GM13977 (cell line): ENCODE data around the gene ARFGAP1.

ENCODE experiments used
- DNase-seq: peaks from one replicate; pipeline ENCODE4 v3.0.0; 2012; ENCODE audit warnings: low spot score
- in situ Hi-C: fragments of 300-500 bp; cut with MboI; formaldehyde crosslinking; loops from one replicate; pipeline ENCODE4 v1.12.0; 2022; ENCODE audit warnings: low sequenced_read_pairs, low pct_unique_long_range_greater_than_20kb, mixed read lengths, inconsistent platforms; ENCODE audit not compliant: unreplicated experiment
- TF ChIP-seq, protein P1 (sequence below): IDR thresholded peaks from 2 replicates; pipeline ENCODE4 v1.5.1; 2012; ENCODE audit warnings: mild to moderate bottlenecking, control low read depth; ENCODE audit not compliant: insufficient read depth; ENCODE audit errors: extremely low read depth, missing control alignments

ARFGAP1 gene

DNA sequence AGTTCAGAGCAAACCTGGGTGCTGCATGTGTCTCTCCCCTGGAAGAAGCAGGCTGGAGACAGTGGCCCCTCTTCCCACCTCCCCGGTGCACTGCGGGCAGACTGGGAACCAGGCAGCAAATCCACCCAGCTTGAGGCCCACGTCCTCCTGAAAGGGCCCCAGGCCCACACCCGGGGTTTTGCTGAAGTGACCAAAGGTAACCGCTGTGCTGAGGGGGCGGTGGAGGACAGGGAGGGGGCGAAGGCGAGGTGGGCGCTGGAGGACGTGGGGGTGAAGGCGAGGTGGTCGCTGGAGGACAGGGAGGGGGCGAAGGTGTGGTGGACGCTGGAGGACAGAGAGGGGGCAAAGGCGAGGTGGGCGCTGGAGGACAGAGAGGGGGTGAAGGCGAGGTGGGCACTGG lies 38.7 kb upstream of the ARFGAP1 start:
- DNase-seq: no peak
- in situ Hi-C loops: loop anchor here (25.0 kb wide), 1 partner anchor 103 kb away; no protein-coding TSS in a partner anchor
- TF ChIP-seq, protein P1, sequence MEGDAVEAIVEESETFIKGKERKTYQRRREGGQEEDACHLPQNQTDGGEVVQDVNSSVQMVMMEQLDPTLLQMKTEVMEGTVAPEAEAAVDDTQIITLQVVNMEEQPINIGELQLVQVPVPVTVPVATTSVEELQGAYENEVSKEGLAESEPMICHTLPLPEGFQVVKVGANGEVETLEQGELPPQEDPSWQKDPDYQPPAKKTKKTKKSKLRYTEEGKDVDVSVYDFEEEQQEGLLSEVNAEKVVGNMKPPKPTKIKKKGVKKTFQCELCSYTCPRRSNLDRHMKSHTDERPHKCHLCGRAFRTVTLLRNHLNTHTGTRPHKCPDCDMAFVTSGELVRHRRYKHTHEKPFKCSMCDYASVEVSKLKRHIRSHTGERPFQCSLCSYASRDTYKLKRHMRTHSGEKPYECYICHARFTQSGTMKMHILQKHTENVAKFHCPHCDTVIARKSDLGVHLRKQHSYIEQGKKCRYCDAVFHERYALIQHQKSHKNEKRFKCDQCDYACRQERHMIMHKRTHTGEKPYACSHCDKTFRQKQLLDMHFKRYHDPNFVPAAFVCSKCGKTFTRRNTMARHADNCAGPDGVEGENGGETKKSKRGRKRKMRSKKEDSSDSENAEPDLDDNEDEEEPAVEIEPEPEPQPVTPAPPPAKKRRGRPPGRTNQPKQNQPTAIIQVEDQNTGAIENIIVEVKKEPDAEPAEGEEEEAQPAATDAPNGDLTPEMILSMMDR: no peak

DNA sequence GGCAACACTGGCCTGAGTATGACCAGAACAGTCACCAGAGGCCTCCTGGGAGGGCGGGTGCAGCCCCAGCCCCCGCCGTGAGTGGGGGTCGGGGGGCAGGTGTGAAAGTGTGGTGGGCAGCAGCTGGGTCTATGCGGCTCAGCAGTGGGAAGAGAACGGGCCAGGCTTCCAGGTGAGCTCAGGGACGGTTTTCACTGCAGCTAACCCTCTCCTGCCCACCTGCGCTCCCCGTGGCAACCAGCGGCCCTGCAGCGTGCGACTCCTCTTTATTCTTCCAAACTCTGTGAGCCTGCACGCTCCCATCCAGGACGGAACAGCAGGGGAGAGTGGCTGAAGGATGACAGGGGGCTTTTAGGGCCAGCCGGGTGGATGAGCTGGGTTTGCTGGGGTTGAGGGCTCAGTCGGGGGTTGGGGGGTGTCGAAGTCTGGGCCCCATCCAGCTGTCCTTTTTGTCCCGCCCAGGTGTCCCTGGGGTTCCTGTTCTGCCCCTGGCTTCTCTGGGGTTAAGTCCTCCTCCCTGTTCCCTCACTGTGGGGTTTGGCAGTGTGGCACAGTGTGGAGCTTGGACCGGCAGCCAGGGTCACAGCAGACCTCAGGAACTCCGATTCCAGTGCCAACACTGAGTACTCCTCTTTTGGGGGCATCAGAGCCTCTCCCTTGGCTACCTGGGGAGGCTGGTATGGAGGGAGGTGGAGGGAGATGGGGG lies 37.8 kb upstream of the ARFGAP1 start:
- DNase-seq: no peak
- in situ Hi-C loops: loop anchor here (25.0 kb wide), 1 partner anchor 102 kb away; no protein-coding TSS in a partner anchor

DNA sequence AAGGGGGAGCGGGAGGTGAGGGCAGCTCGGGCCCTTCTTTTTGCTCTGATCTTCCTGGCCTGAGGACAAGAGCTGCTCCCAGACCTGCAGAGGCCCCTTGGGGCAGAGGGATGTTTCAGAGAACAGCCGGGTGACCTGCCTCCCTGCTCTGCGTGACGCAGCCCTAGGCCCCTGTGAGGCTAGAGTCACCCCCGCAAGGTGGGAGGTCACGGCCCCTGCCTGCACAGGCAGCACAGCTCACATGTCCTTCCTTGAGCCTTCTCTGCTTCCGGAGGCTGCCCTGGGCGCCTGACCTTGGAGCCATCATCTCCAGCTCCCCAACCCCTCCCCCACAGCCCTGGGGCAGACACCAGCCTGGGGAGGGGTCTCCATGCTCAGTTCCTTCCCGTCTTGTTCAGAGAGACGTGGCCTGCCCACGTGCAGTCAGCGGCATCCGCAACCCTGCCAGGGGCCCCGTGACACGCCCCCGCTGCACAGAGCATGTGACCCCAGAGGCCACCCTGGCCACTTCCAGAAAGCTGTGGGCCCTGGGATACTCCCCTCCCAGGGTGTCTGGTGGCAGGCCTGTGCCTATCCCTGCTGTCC lies 37.1 kb upstream of the ARFGAP1 start, which contains the start of gene BIRC7:
Gene BIRC7, plus strand, starts transcription at position 507 of the 585 bp plus-strand sequence. CDS start 192 bp downstream, outside the sequence.
- in situ Hi-C loops: loop anchor here (25.0 kb wide), 1 partner anchor 102 kb away; no protein-coding TSS in a partner anchor
- no peak for DNase-seq
- TF ChIP-seq, protein P1: no peak

More for the DNA sequence above, 37.8 kb upstream of the ARFGAP1 start:
- TF ChIP-seq, protein P1: peak; percentile 35

DNA sequence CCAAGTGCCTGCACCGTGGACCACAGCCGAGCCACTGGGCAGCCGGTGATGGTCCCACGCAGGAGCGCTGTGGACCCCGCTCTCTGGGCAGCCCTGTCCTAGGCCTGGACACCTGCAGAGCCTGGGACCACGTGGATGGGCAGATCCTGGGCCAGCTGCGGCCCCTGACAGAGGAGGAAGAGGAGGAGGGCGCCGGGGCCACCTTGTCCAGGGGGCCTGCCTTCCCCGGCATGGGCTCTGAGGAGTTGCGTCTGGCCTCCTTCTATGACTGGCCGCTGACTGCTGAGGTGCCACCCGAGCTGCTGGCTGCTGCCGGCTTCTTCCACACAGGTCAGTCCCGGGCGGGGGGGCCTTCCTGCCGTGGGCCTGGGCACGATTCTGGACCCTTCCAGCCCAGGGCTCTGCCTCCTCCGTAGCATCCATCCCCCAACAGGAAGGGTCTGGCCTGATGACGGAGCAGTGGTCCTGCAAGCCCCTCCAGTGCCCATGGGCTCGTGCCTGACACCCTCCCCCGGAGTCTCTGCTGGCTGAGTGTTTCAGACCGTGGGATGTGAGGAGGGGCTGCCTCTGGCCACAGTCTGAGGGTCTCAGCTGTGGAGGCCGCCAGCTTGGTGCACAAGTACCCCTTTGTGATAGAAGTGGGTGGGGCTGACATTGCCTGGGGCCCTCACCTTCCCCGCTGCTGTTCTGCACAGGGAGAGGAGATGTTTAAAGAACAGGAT lies 36.3 kb upstream of the ARFGAP1 start:
- in situ Hi-C loops: loop anchor here (25.0 kb wide), 1 partner anchor 101 kb away; no protein-coding TSS in a partner anchor
- TF ChIP-seq, protein P1: no peak
- DNase-seq: no peak

DNA sequence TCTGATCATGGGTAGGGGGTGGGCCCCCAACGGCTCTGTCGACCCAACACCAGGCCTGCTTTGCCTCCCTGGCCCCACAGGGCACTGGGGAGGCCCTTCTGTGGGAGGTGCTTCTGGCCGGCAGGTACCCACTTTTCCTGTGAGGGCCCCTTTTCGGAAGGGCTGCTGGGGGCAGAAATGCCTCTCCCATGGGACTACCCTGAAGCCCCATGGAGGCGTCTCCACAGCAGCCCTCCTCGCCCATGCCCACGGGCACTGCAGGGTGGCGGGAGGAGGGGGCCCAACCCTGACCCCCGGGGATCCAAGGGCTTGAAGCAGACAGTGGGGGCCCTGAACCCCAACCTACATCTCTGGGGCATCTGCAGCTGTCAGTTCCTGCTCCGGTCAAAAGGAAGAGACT lies 34.6 kb upstream of the ARFGAP1 start:
- in situ Hi-C loops: loop anchor here (25.0 kb wide), 1 partner anchor 99 kb away; no protein-coding TSS in a partner anchor
- TF ChIP-seq, protein P1: no peak
- DNase-seq: no peak

DNA sequence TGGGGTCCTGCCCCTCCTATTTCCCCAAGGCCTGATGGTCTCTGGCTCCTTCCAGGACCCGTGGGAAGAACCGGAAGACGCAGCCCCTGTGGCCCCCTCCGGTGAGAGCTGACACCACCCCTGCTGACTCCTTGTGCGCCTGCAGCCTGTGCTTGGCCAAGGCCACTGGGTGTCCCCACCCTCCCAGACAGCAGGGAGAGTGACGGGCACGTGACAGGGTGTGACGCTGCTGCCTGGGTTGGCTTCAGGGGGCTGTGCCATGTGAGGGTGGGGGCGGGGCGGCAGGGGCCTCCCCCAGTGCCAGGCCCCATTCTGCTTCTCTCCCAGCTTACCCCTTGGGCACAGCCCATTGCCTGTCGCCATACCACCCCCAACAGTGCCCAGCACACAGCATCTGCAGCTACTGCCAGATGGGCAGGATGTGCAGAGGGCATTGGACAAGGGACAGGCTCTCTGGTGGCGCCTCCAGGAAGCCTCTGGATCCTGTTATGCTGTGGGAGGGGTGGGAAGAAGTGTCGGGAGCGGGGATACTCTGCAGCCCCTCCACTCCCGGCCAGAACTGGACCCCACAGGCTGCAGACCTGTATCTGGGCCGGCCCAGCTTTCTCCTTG lies 34.0 kb upstream of the ARFGAP1 start:
- in situ Hi-C loops: loop anchor here (25.0 kb wide), 1 partner anchor 99 kb away; no protein-coding TSS in a partner anchor
- TF ChIP-seq, protein P1: peak; percentile 32
- no peak for DNase-seq
